GM19324 (cell line): ENCODE measurements around the gene SLC39A12.
"Not testable (repeated sequence)": the region's sequence is repeated elsewhere in the genome, so short reads cannot be mapped to it uniquely, and the experiment has no call there.

Experiments
- ATAC-seq: cut with Tn5 transposase; IDR thresholded peaks from one replicate; pipeline ENCODE4 v1.9.1; 2021; ENCODE audit warnings: mild to moderate bottlenecking, moderate library complexity; ENCODE audit not compliant: unreplicated experiment, low FRiP score

SLC39A12 gene

GRCh38 chr10:17951868-17952371, at the start of gene SLC39A12:
TSS of gene SLC39A12 (plus strand) at chr10:17951918. CDS start at chr10:17953277, 1,359 bp downstream.
- ATAC-seq, result no peak

- ATAC-seq, result no peak
Measured at GRCh38 chr10:17904564-17904963, 47.2 kb upstream of the SLC39A12 start.

GRCh38 chr10:17905491-17905890, 46.2 kb upstream of the SLC39A12 start:
- no peak for ATAC-seq

- ATAC-seq, result no peak
Measured at GRCh38 chr10:17906002-17906401, 45.7 kb upstream of the SLC39A12 start.

- ATAC-seq, result no peak
Measured at GRCh38 chr10:17907641-17908040, 44.1 kb upstream of the SLC39A12 start.

- no peak for ATAC-seq
Measured at GRCh38 chr10:17910125-17910789, 41.5 kb upstream of the SLC39A12 start.

- ATAC-seq, result no peak
Measured at GRCh38 chr10:17912754-17913153, 39.0 kb upstream of the SLC39A12 start.

- no peak for ATAC-seq
Measured at GRCh38 chr10:17913604-17914003, 38.1 kb upstream of the SLC39A12 start.

GRCh38 chr10:17914169-17915045, 37.3 kb upstream of the SLC39A12 start:
- no peak for ATAC-seq

- no peak for ATAC-seq
Measured at GRCh38 chr10:17915181-17915580, 36.5 kb upstream of the SLC39A12 start.

- no peak for ATAC-seq
Measured at GRCh38 chr10:17918187-17918903, 33.4 kb upstream of the SLC39A12 start.

GRCh38 chr10:17921378-17921777, 30.3 kb upstream of the SLC39A12 start:
- no peak for ATAC-seq

GRCh38 chr10:17923728-17924127, 28.0 kb upstream of the SLC39A12 start:
- ATAC-seq, result no peak

- no peak for ATAC-seq
Measured at GRCh38 chr10:17943033-17943745, 8.5 kb upstream of the SLC39A12 start.

GRCh38 chr10:17950269-17950668, 1.4 kb upstream of the SLC39A12 start:
- ATAC-seq, result not testable (repeated sequence)

GRCh38 chr10:17950726-17951125, 992 bp upstream of the SLC39A12 start:
- no peak for ATAC-seq

- not testable (repeated sequence) for ATAC-seq
Measured at GRCh38 chr10:17954372-17954771, 2.7 kb downstream of the SLC39A12 start.

GRCh38 chr10:17954861-17955260, 3.1 kb downstream of the SLC39A12 start:
- no peak for ATAC-seq

GRCh38 chr10:17958049-17958448, 6.3 kb downstream of the SLC39A12 start:
- no peak for ATAC-seq

GRCh38 chr10:17959870-17960269, 8.2 kb downstream of the SLC39A12 start:
- no peak for ATAC-seq
